Measurements from ENCODE around the gene SNCA. TPM values are rescaled to one million over a fixed set of nuclear protein-coding genes. Genes with fewer than 3 reads are reported as not detected.

SNCA gene
- total RNA-seq, 1 donor from 2014 or later: 7.0 TPM

DNA sequence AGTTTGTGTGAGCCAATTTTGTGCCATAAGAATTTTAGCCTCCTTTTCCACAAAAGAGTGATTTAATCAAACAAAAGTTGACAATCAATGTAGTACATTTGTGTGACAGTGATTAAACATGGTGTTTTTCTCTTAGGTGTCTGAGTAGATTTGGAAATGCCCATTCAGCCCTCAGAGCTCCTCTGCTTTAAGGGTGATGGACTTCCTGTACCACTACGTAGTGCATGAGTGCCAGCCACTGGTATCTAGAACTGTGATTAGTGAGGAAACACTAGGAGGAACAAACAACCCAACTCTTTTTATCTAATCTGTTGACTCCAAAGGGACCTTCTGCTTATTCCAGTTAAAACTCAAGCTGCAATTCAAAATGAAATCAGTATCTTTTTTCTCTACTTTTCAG lies 151.7 kb downstream of the SNCA start:
- H3K27ac ChIP-seq (replicated peaks): no peak overlapping the region
- no peaks in the 10 kb centered on the region for H3K36me3 ChIP-seq
- intact Hi-C loops (cut with micrococcal nuclease): no loop called here
- H3K4me3 ChIP-seq: no peak overlapping the region
- H3K4me1 ChIP-seq: no peaks in the 10 kb centered on the region
- DNase-seq: no peak
- no peaks in the 10 kb centered on the region for H3K27me3 ChIP-seq (ENCODE audit: low read depth)
- no peaks in the 10 kb centered on the region for H3K9me3 ChIP-seq (replicated peaks)
- TF ChIP-seq, protein P1, sequence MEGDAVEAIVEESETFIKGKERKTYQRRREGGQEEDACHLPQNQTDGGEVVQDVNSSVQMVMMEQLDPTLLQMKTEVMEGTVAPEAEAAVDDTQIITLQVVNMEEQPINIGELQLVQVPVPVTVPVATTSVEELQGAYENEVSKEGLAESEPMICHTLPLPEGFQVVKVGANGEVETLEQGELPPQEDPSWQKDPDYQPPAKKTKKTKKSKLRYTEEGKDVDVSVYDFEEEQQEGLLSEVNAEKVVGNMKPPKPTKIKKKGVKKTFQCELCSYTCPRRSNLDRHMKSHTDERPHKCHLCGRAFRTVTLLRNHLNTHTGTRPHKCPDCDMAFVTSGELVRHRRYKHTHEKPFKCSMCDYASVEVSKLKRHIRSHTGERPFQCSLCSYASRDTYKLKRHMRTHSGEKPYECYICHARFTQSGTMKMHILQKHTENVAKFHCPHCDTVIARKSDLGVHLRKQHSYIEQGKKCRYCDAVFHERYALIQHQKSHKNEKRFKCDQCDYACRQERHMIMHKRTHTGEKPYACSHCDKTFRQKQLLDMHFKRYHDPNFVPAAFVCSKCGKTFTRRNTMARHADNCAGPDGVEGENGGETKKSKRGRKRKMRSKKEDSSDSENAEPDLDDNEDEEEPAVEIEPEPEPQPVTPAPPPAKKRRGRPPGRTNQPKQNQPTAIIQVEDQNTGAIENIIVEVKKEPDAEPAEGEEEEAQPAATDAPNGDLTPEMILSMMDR (IDR thresholded peaks at IDR 0.05; ENCODE audit: borderline replicate concordance): no peak

DNA sequence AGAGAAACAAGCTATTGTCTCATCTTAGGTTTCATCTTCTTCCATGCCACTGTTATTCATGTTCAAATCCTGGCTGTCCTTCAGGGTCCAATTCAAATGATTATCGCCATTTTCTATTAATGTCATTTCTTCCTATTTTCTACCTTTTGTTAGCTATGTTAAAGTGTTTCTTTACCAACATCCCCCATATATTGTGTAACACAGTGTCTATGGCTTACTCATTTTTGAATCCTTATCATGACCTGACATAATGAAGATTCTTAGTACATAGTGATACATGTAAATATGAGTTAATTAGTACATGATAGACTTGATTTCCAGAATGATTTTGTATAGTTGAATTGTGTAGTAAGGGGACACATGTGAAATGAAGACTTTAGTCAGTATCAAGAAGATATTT lies 152.4 kb downstream of the SNCA start:
- Histone ChIP-seq H3K4me3 (no peak overlapping the region), H3K27me3 (ENCODE audit: low read depth) (no peaks in the 10 kb centered on the region), H3K9me3 (replicated peaks) (no peaks in the 10 kb centered on the region), H3K27ac (replicated peaks) (no peak overlapping the region), H3K4me1 (no peaks in the 10 kb centered on the region), H3K36me3 (no peaks in the 10 kb centered on the region)
- DNase-seq: no peak
- TF ChIP-seq, protein P1 (IDR thresholded peaks at IDR 0.05; ENCODE audit: borderline replicate concordance): no peak
- intact Hi-C loops (cut with micrococcal nuclease): no loop called here

DNA sequence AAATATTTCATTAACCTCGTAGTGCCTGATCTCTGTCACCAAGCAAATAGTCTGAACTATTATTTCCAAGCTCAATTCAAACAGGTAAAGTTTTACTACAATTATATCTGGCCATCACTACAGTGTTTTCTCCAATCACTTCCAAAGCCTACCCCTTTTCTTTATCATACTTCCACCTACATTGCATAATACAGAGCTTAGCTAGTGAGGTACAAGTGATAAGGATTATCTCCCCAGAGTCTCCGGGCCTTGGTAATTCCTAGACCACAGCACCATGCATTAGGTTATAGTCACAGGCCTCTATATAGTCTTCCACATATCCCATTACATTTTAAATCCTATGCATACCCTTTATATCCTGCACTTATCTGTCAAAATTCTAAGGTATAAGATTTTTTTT lies 154.2 kb downstream of the SNCA start:
- H3K36me3 ChIP-seq: no peaks in the 10 kb centered on the region
- no peak for DNase-seq
- H3K9me3 ChIP-seq (replicated peaks): no peaks in the 10 kb centered on the region
- no peak overlapping the region for H3K27ac ChIP-seq (replicated peaks)
- intact Hi-C loops (cut with micrococcal nuclease): no loop called here
- H3K4me3 ChIP-seq: no peak overlapping the region
- H3K27me3 ChIP-seq (ENCODE audit: low read depth): no peaks in the 10 kb centered on the region
- TF ChIP-seq, protein P1 (IDR thresholded peaks at IDR 0.05; ENCODE audit: borderline replicate concordance): no peak
- no peaks in the 10 kb centered on the region for H3K4me1 ChIP-seq

DNA sequence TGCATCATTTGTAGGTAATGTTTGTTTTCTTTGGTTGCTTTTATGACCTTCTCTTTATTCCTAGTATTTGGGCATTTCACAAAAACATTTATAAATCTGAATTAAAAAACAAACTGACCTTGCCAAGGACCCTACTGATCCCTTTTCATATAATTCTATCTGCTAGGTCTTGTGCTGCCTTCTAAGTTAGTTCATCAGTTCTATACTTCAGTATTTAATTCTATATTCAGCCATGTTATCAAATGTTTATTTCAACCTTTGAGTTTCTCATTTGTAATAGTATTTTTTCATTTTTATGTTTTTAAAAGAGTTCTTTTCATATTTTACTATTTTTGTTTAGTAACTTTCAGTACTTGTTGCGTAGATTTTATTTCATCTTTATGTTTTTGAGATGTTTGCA lies 155.3 kb downstream of the SNCA start:
- H3K27me3 ChIP-seq (ENCODE audit: low read depth): no peaks in the 10 kb centered on the region
- H3K36me3 ChIP-seq: no peaks in the 10 kb centered on the region
- TF ChIP-seq, protein P1 (IDR thresholded peaks at IDR 0.05; ENCODE audit: borderline replicate concordance): no peak

DNA sequence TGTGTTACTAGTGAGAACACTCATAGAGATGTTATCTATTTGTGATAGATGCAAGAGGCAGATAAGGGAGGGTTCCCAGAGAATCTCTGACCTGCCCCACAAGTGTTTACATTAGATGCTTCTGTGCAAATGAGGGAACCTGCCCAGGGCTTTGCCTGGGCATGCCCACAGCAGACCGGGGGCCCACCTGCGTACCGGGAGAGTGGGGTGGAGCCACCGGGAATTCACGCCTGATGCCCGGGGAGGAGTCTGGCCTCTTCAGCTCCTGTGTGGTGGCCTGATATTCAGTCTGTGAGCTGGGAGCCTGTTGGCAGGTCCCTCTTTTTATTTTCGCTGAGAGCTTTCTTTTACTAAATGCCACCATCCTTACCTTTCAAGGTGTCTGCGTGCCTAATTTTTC lies 155.7 kb downstream of the SNCA start:
- TF ChIP-seq, protein P1 (IDR thresholded peaks at IDR 0.05; ENCODE audit: borderline replicate concordance): no peak
- Histone ChIP-seq H3K27ac (replicated peaks) (no peak overlapping the region), H3K9me3 (replicated peaks) (peaks cover 14% of the 10 kb centered on the region), H3K27me3 (ENCODE audit: low read depth) (no peaks in the 10 kb centered on the region), H3K4me1 (no peaks in the 10 kb centered on the region), H3K36me3 (no peaks in the 10 kb centered on the region), H3K4me3 (no peak overlapping the region)
- DNase-seq: no peak
- intact Hi-C loops (cut with micrococcal nuclease): no loop called here

More for the DNA sequence above, 155.3 kb downstream of the SNCA start:
- DNase-seq: no peak
- H3K4me3 ChIP-seq: no peak overlapping the region
- H3K9me3 ChIP-seq (replicated peaks): peaks cover 10% of the 10 kb centered on the region
- intact Hi-C loops (cut with micrococcal nuclease): no loop called here
- H3K27ac ChIP-seq (replicated peaks): no peak overlapping the region
- H3K4me1 ChIP-seq: no peaks in the 10 kb centered on the region
